HepG2 (cell line): ENCODE measurements around the gene KRT13. TPM values are rescaled to one million over a fixed set of nuclear protein-coding genes. Genes with fewer than 3 reads are reported as not detected.

Experiments
- DPF2 ChIP-seq: sonication (generic); formaldehyde crosslinking; IDR thresholded peaks from 2 replicates; pipeline ENCODE4 v1.4.0; 2020; ENCODE audit warnings: mild to moderate bottlenecking, low read depth, missing genetic modification reagents, borderline replicate concordance
- GMEB2 ChIP-seq: IDR thresholded peaks from 2 replicates; pipeline ENCODE4 v1.6.1; 2016; ENCODE audit warnings: missing biosample characterization, missing genetic modification reagents, low read depth
- HNRNPH1 ChIP-seq: fragments of 200-400 bp; formaldehyde crosslinking; optimal IDR thresholded peaks from 2 replicates; pipeline ENCODE3; 2017; ENCODE audit warnings: mild to moderate bottlenecking, low read depth, low read length
- JUNB ChIP-seq: sonication (generic); formaldehyde crosslinking; IDR thresholded peaks from 2 replicates; pipeline ENCODE4 v1.8.0; 2022; ENCODE audit warnings: missing genetic modification reagents, mild to moderate bottlenecking, borderline replicate concordance
- LRRFIP1 ChIP-seq: sonication (generic); formaldehyde crosslinking; conservative IDR thresholded peaks from 2 replicates; pipeline ENCODE4 v1.4.0; 2020; ENCODE audit warnings: missing genetic modification reagents
- MTF1 ChIP-seq: sonication (generic); formaldehyde crosslinking; IDR thresholded peaks from 2 replicates; pipeline ENCODE4 v1.5.0; 2020; ENCODE audit warnings: missing genetic modification reagents
- POLR2AphosphoS5 ChIP-seq: IDR thresholded peaks from 2 replicates; pipeline ENCODE4 v1.6.1; 2012; ENCODE audit warnings: low read depth, low read length
- PRDM10 ChIP-seq: sonication (generic); formaldehyde crosslinking; IDR thresholded peaks from 2 replicates; pipeline ENCODE4 v1.4.0; 2020; ENCODE audit warnings: low read depth, missing genetic modification reagents
- TCF7L2 ChIP-seq: IDR thresholded peaks from 2 replicates; pipeline ENCODE4 v1.6.1; 2011; ENCODE audit warnings: mild to moderate bottlenecking, low read depth, low read length, moderate library complexity
- ZNF124 ChIP-seq: sonication (generic); formaldehyde crosslinking; IDR thresholded peaks from 2 replicates; pipeline ENCODE4 v1.4.0; 2020; ENCODE audit warnings: missing genetic modification reagents
- ZNF207 ChIP-seq: fragments of 450-650 bp; IDR thresholded peaks from 2 replicates; pipeline ENCODE4 v1.6.1; 2016; ENCODE audit warnings: antibody characterized with exemption, borderline replicate concordance
- ZNF251 ChIP-seq: sonication (generic); formaldehyde crosslinking; IDR thresholded peaks from 2 replicates; pipeline ENCODE4 v1.9.0; 2021; ENCODE audit warnings: mild to moderate bottlenecking, missing genetic modification reagents
- ZNF572 ChIP-seq: sonication (generic); formaldehyde crosslinking; IDR thresholded peaks from 2 replicates; pipeline ENCODE4 v1.5.1; 2020; ENCODE audit warnings: mild to moderate bottlenecking, missing genetic modification reagents
- ZNF691 ChIP-seq: sonication (generic); formaldehyde crosslinking; IDR thresholded peaks from 2 replicates; pipeline ENCODE4 v1.4.0; 2020; ENCODE audit warnings: missing genetic modification reagents, low read depth, mild to moderate bottlenecking, borderline replicate concordance
- ZNF704 ChIP-seq: sonication (generic); formaldehyde crosslinking; IDR thresholded peaks from 2 replicates; pipeline ENCODE4 v1.8.1; 2023; ENCODE audit warnings: mild to moderate bottlenecking, inconsistent platforms, moderate library complexity, missing genetic modification reagents, borderline replicate concordance
- ZNF720 ChIP-seq: sonication (generic); formaldehyde crosslinking; IDR thresholded peaks from 2 replicates; pipeline ENCODE4 v1.4.0; 2020; ENCODE audit warnings: missing genetic modification reagents
- polyA plus RNA-seq, 8 experiments: library from polyadenylated mRNA; depleted of rRNA in 3 of 8; stranded (reverse) in 7 of 8; unstranded in 1 of 8; fragments of >200 nt; fragmentation: Illumina TruSeq in 4 of 8; extraction: Trizol in 4 of 8; gene quantifications; 2 replicates each; pipeline versions ENCODE4 v1.2.1 to v1.2.3, GENCODE V29; 2011 to 2016; ENCODE audit warnings: low read depth in 4 of 8, missing spikeins in 1 of 8, mixed read lengths in 1 of 8; ENCODE audit not compliant: insufficient read depth in 1 of 8
- total RNA-seq, 5 experiments: library from RNA; depleted of rRNA; stranded (reverse); fragments of >200 nt; fragmentation: Illumina TruSeq; extraction: Trizol; gene quantifications; 2 replicates each; pipeline ENCODE4 v1.2.3, GENCODE V29; 2016; ENCODE audit warnings: low read depth in 1 of 5

Gene KRT13
- total and polyA plus RNA-seq, 2 of the 13 experiments (the other 11 are each of a cell fraction or from before 2014, with no cell fraction given), result not detected

GRCh38 chr17:41511116-41511515 is 5.7 kb upstream of the KRT13 start (continued):
- TF ChIP-seq PRDM10 (no peak), DPF2 (no peak), TCF7L2 (no peak), MTF1 (CRISPR knock-in tag) (no peak), ZNF691 (CRISPR knock-in tag) (no peak), ZNF704 (no peak), ZNF572 (no peak), ZNF251 (no peak), HNRNPH1 (no peak), POLR2AphosphoS5 (no peak), ZNF124 (no peak), LRRFIP1 (CRISPR knock-in tag) (no peak), ZNF720 (CRISPR knock-in tag) (no peak), JUNB (CRISPR knock-in tag) (no peak), GMEB2 (CRISPR knock-in tag) (no peak), ZNF207 (no peak)
